EH (cell line): ENCODE data around the gene STOML2.

Source experiments
- DNase-seq: peaks from one replicate; pipeline ENCODE4 v3.0.0-alpha.2; 2015; ENCODE audit warnings: low read depth

Gene STOML2

GRCh38 chr9:35072461-35073278 lies 30.3 kb downstream of the STOML2 start, which contains the start of gene VCP:
Gene VCP (minus strand): TSS chr9:35072625. CDS start chr9:35072353, 272 bp downstream.
- DNase-seq, result peak; percentile 100

- peak; percentile 87 for DNase-seq
Observed at GRCh38 chr9:35071814-35072460, 31.0 kb downstream of the STOML2 start.

- DNase-seq, result peak; percentile 36
Observed at GRCh38 chr9:35070823-35071813, 31.8 kb downstream of the STOML2 start.

- no peak for DNase-seq
Observed at GRCh38 chr9:35069020-35069419, 33.9 kb downstream of the STOML2 start.

- no peak for DNase-seq
Observed at GRCh38 chr9:35067056-35067455, 35.9 kb downstream of the STOML2 start.

- no peak for DNase-seq
Observed at GRCh38 chr9:35060548-35061207, 42.3 kb downstream of the STOML2 start.

- no peak for DNase-seq
Observed at GRCh38 chr9:35059438-35059837, 43.5 kb downstream of the STOML2 start.

GRCh38 chr9:35057271-35057620 lies 45.7 kb downstream of the STOML2 start:
- DNase-seq, result no peak

- no peak for DNase-seq
Observed at GRCh38 chr9:35056571-35057270, 46.2 kb downstream of the STOML2 start.

GRCh38 chr9:35054871-35055644 lies 47.9 kb downstream of the STOML2 start:
- no peak for DNase-seq

GRCh38 chr9:35054185-35054835 lies 48.6 kb downstream of the STOML2 start:
- no peak for DNase-seq

GRCh38 chr9:35051069-35051967 lies 51.6 kb downstream of the STOML2 start:
- peak; percentile 58 for DNase-seq
